Activated T-cell treated with anti-CD3 and anti-CD28 coated beads for 4 hours (primary cell): ENCODE measurements around the gene RNF186.
"Not testable (repeated sequence)": the region's sequence is repeated elsewhere in the genome, so short reads cannot be mapped to it uniquely, and the experiment has no call there.

Experiments
- DNase-seq: peaks from one replicate; pipeline ENCODE4 v3.0.0-alpha.2; 2020

Gene RNF186

GRCh38 chr1:19792237-19793002 is 22.7 kb downstream of the RNF186 start:
- DNase-seq: no peak

- not testable (repeated sequence) for DNase-seq
These were observed 24.8 kb downstream of the RNF186 start for GRCh38 chr1:19790061-19790975.

- DNase-seq: no peak
These were observed 28.1 kb downstream of the RNF186 start for GRCh38 chr1:19786988-19787423.

GRCh38 chr1:19785660-19786059 is 29.4 kb downstream of the RNF186 start:
- no peak for DNase-seq

- DNase-seq: no peak
These were observed 34.7 kb downstream of the RNF186 start for GRCh38 chr1:19780267-19780877.

GRCh38 chr1:19776933-19777332 is 38.1 kb downstream of the RNF186 start:
- DNase-seq: no peak

- no peak for DNase-seq
These were observed 38.8 kb downstream of the RNF186 start for GRCh38 chr1:19776287-19776686.

- DNase-seq: no peak
These were observed 39.3 kb downstream of the RNF186 start for GRCh38 chr1:19775831-19776230.

GRCh38 chr1:19775317-19775716 is 39.8 kb downstream of the RNF186 start:
- DNase-seq: no peak

GRCh38 chr1:19774180-19774785 is 40.8 kb downstream of the RNF186 start:
- DNase-seq: no peak

- DNase-seq: no peak
These were observed 41.6 kb downstream of the RNF186 start for GRCh38 chr1:19773485-19773884.

- DNase-seq: no peak
These were observed 43.0 kb downstream of the RNF186 start for GRCh38 chr1:19772053-19772452.

- DNase-seq: no peak
These were observed 43.7 kb downstream of the RNF186 start for GRCh38 chr1:19771350-19771749.

GRCh38 chr1:19770436-19771190 is 44.5 kb downstream of the RNF186 start:
- no peak for DNase-seq

GRCh38 chr1:19769211-19769932 is 45.7 kb downstream of the RNF186 start:
- DNase-seq: no peak

GRCh38 chr1:19768353-19769210 is 46.5 kb downstream of the RNF186 start:
- no peak for DNase-seq

GRCh38 chr1:19765623-19766022 is 49.5 kb downstream of the RNF186 start:
- no peak for DNase-seq

- no peak for DNase-seq
These were observed 50.2 kb downstream of the RNF186 start for GRCh38 chr1:19764848-19765247.
